ENCODE measurements around the gene TSHZ2.
A peak's percentile ranks its signal among the peaks of the same experiment; 100 is the strongest.

TSHZ2 gene

GRCh38 chr20:53138454-53139262, 166.5 kb downstream of the TSHZ2 start:
- no peak for DNase-seq
- intact Hi-C loops (cut with DNase I): no loop called here

GRCh38 chr20:53141201-53142050, 169.3 kb downstream of the TSHZ2 start:
- no peak for DNase-seq
- intact Hi-C loops (cut with DNase I): no loop called here

GRCh38 chr20:53142225-53143127, 170.3 kb downstream of the TSHZ2 start:
- intact Hi-C loops (cut with DNase I): no loop called here
- DNase-seq: no peak

- DNase-seq: no peak
- intact Hi-C loops (cut with DNase I): no loop called here
These were observed 174.2 kb downstream of the TSHZ2 start for GRCh38 chr20:53146201-53146891.

GRCh38 chr20:53148771-53149147, 176.6 kb downstream of the TSHZ2 start:
- no peak for DNase-seq

GRCh38 chr20:53149148-53149889, 177.2 kb downstream of the TSHZ2 start:
- no peak for DNase-seq
- intact Hi-C loops (cut with DNase I): no loop called here

More at GRCh38 chr20:53148771-53149147, 176.6 kb downstream of the TSHZ2 start:
- intact Hi-C loops (cut with DNase I): no loop called here

GRCh38 chr20:53149890-53150205, 177.7 kb downstream of the TSHZ2 start:
- intact Hi-C loops (cut with DNase I): no loop called here
- DNase-seq: no peak

GRCh38 chr20:53150532-53150931, 178.4 kb downstream of the TSHZ2 start:
- no peak for DNase-seq
- intact Hi-C loops (cut with DNase I): no loop called here

GRCh38 chr20:53152228-53152627, 180.1 kb downstream of the TSHZ2 start:
- DNase-seq: no peak
- intact Hi-C loops (cut with DNase I): no loop called here

GRCh38 chr20:53154540-53154939, 182.4 kb downstream of the TSHZ2 start:
- DNase-seq: no peak
- intact Hi-C loops (cut with DNase I): no loop called here

- intact Hi-C loops (cut with DNase I): no loop called here
- peak in 41 of 42 donors; percentile 8 to 78 (median 42) for DNase-seq
These were observed 185.6 kb downstream of the TSHZ2 start for GRCh38 chr20:53157443-53158408.

- DNase-seq: no peak
- intact Hi-C loops (cut with DNase I): no loop called here
These were observed 187.0 kb downstream of the TSHZ2 start for GRCh38 chr20:53159160-53159559.

GRCh38 chr20:53161073-53161472, 188.9 kb downstream of the TSHZ2 start:
- no peak for DNase-seq
- intact Hi-C loops (cut with DNase I): no loop called here

- DNase-seq: no peak
These were observed 189.3 kb downstream of the TSHZ2 start for GRCh38 chr20:53161473-53161872.

GRCh38 chr20:53162251-53162835, 190.2 kb downstream of the TSHZ2 start:
- DNase-seq: no peak
- intact Hi-C loops (cut with DNase I): no loop called here

More at GRCh38 chr20:53161473-53161872, 189.3 kb downstream of the TSHZ2 start:
- intact Hi-C loops (cut with DNase I): no loop called here

GRCh38 chr20:53163486-53163885, 191.3 kb downstream of the TSHZ2 start:
- intact Hi-C loops (cut with DNase I): no loop called here
- DNase-seq: no peak

GRCh38 chr20:53164072-53164471, 191.9 kb downstream of the TSHZ2 start:
- intact Hi-C loops (cut with DNase I): no loop called here
- no peak for DNase-seq

All from head of caudate nucleus (tissue), 42 donors.